GM13976 (cell line): ENCODE results near the gene USP37.

Source experiments
- DNase-seq: peaks from one replicate; pipeline ENCODE4 v3.0.0; 2012; ENCODE audit warnings: low spot score
- CTCF ChIP-seq: IDR thresholded peaks from 2 replicates; pipeline ENCODE4 v1.5.1; 2012; ENCODE audit warnings: borderline replicate concordance, mild to moderate bottlenecking; ENCODE audit not compliant: insufficient read depth; ENCODE audit errors: extremely low read depth, missing control alignments, control extremely low read depth
- in situ Hi-C: fragments of 300-500 bp; cut with MboI; formaldehyde crosslinking; loops from one replicate; pipeline ENCODE4 v1.12.0; 2022; ENCODE audit warnings: low sequenced_read_pairs, mixed read lengths, inconsistent platforms; ENCODE audit not compliant: unreplicated experiment

The USP37 gene

DNA sequence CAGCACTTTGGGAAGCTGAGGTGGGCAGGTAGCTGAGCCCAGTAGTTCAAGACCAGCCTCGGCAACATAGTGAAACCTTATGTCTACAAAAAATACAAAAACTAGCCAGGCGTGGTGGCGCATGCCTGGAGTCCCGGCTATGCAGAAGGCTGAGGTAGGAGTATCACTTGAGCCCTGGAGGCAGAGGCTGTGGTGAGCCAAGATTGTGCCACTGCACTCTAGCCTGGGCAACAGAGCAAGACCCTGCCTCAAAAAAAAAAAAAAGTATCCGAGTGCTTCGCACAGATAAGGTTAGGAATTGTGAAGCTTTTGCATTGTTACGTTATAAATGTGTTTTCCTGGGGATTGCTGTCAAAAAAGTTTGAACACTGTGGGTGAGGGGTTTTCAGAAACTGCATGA is 164.3 kb downstream of the USP37 start:
- DNase-seq: no peak
- no peak for TF ChIP-seq CTCF
- in situ Hi-C loops: loop anchor here (25.0 kb wide), 2 partner anchors 233 to 433 kb away; partner anchors contain the start of gene PRKAG3

GRCh38 chr2:218402911-218403411 is 165.2 kb downstream of the USP37 start:
- no peak for TF ChIP-seq CTCF
- in situ Hi-C loops: loop anchor here (25.0 kb wide), 2 partner anchors 234 to 434 kb away; partner anchors contain the start of gene PRKAG3
- no peak for DNase-seq

GRCh38 chr2:218402491-218402901 is 165.7 kb downstream of the USP37 start:
- in situ Hi-C loops: loop anchor here (25.0 kb wide), 2 partner anchors 235 to 435 kb away; partner anchors contain the start of gene PRKAG3
- no peak for DNase-seq
- no peak for TF ChIP-seq CTCF

DNA sequence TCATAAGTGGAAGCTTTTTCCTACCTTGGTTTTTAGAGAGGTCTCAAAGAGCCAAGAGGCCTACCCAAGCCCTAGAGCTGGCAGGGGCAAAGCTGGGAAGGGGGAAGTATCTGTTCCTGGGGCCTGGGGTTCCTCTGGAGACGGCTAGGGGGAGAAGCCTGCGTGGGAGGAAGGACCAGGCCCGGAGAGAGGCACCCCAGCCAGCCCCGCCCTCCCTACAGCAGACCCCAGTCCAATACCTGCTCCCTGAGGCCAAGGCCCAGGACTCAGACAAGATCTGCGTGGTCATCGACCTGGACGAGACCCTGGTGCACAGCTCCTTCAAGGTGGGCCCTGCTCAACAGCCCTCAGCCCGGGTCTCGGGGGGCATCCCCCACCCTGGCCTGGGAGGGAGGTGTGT is 166.3 kb downstream of the USP37 start:
- TF ChIP-seq CTCF: no peak
- in situ Hi-C loops: loop anchor here (25.0 kb wide), 2 partner anchors 235 to 435 kb away; partner anchors contain the start of gene PRKAG3
- no peak for DNase-seq

- DNase-seq: no peak
- no peak for TF ChIP-seq CTCF
- in situ Hi-C loops: loop anchor here (25.0 kb wide), 2 partner anchors 236 to 436 kb away; partner anchors contain the start of gene PRKAG3
These were observed 166.9 kb downstream of the USP37 start for GRCh38 chr2:218400930-218401881.
